HG03064 (cell line): Measurements from ENCODE around the gene DHRSX.
"Not testable (repeated sequence)": the region's sequence is repeated elsewhere in the genome, so short reads cannot be mapped to it uniquely, and the experiment has no call there.

Source experiments
- ATAC-seq: cut with Tn5 transposase; IDR thresholded peaks from one replicate; pipeline ENCODE4 v1.9.1; 2021; ENCODE audit warnings: low read depth; ENCODE audit not compliant: unreplicated experiment

DHRSX gene

GRCh38 chrX:2460048-2460447, 40.7 kb downstream of the DHRSX start:
- not testable (repeated sequence) for ATAC-seq

- no peak for ATAC-seq
These were observed 42.5 kb downstream of the DHRSX start for GRCh38 chrX:2458309-2458708.

- no peak for ATAC-seq
These were observed 43.3 kb downstream of the DHRSX start for GRCh38 chrX:2457289-2458133.

- ATAC-seq, result not testable (repeated sequence)
These were observed 44.7 kb downstream of the DHRSX start for GRCh38 chrX:2456091-2456490.

- ATAC-seq, result not testable (repeated sequence)
These were observed 46.2 kb downstream of the DHRSX start for GRCh38 chrX:2454620-2455019.

GRCh38 chrX:2452799-2453198, 48.0 kb downstream of the DHRSX start:
- ATAC-seq, result no peak

- ATAC-seq, result no peak
These were observed 48.4 kb downstream of the DHRSX start for GRCh38 chrX:2452317-2452784.

- no peak for ATAC-seq
These were observed 49.1 kb downstream of the DHRSX start for GRCh38 chrX:2451501-2452316.

GRCh38 chrX:2450681-2451080, 50.1 kb downstream of the DHRSX start:
- no peak for ATAC-seq

GRCh38 chrX:2449135-2449886, 51.5 kb downstream of the DHRSX start:
- ATAC-seq, result no peak

- ATAC-seq, result no peak
These were observed 53.3 kb downstream of the DHRSX start for GRCh38 chrX:2447484-2447883.

- no peak for ATAC-seq
These were observed 54.0 kb downstream of the DHRSX start for GRCh38 chrX:2446815-2447214.

GRCh38 chrX:2445662-2446623, 54.8 kb downstream of the DHRSX start:
- no peak for ATAC-seq

GRCh38 chrX:2442694-2443093, 58.1 kb downstream of the DHRSX start:
- no peak for ATAC-seq

- no peak for ATAC-seq
These were observed 59.3 kb downstream of the DHRSX start for GRCh38 chrX:2441466-2441865.

GRCh38 chrX:2439613-2440012, 61.2 kb downstream of the DHRSX start:
- no peak for ATAC-seq

- no peak for ATAC-seq
These were observed 65.3 kb downstream of the DHRSX start for GRCh38 chrX:2435465-2435864.

- no peak for ATAC-seq
These were observed 66.3 kb downstream of the DHRSX start for GRCh38 chrX:2434270-2435163.
